ENCODE results near the gene CCNF.
A peak's percentile ranks its signal among the peaks of the same experiment; 100 is the strongest.

Gene CCNF

DNA sequence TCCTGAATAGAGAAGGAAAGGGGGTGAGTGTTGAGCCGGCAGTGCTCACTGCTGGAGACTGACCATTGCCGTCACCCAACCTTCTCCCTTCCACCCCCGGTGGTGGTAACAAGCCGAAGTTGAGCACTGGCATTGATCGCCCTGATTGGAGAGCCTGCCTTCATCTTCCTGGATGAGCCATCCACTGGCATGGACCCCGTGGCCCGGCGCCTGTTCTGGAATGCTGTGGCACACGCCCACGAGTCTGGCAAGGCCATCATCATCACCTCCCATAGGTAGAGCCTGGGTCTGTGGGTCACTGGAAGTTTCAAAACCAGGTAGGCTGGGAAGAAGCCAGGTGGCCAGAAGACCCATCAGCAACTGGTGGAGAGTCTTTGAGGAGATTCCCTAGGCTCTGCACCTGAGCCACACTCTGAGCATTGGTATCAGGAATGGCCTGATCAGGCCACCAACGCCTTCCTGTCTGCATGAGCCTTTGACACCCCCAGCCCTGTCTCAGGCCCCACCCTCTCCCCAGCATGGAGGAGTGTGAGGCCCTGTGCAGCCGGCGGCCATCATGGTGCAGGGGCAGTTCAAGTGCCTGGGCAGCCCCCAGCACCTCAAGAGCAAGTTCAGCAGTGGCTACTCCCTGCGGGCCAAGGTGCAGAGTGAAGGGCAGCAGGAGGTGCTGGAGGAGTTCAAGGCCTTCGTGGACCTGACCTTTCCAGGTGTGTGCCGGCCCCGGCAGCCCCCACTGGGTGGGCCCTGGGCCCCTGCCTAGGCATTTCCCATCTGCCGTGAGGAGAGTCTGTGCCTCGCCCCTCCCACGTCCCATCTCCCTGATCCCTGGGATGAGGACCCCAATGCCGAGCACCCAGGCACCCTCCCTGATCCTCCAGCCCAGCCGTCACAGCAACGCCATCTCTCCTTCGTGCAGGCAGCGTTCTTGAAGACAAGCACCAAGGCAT lies 4.9 kb upstream of the CCNF start:
- TF ChIP-seq CREB1 (IDR thresholded peaks at IDR 0.05; ENCODE audit: low read depth) (no peak), CEBPB (IDR thresholded peaks at IDR 0.05) (no peak)

DNA sequence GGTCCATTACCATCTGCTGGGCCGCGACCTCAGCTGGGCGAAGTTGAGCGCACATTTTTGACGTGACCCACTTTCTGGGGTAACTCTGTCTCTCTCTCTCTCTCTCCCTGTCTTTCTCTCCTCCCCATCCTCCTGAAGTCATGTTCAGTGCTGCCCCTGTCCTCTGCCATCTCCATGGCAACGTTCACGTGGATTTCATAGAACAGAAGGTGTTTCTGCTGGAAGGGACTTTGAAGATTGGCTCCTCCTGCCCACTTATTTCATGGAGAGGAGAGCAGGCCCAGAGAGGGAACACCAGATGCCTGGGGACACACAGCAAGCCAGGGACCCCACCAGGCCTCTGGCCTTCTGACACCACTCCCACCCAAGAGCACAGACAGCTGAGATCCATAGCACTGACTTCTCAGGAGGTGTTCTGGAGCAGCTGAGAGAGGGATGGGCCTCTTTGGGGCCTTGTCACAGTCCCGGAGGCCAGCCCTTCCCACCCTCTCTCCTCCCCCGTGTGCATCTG lies 4.2 kb upstream of the CCNF start:
- TF ChIP-seq CEBPB (IDR thresholded peaks at IDR 0.05) (no peak), EGR1 (IDR thresholded peaks at IDR 0.05) (no peak)

DNA sequence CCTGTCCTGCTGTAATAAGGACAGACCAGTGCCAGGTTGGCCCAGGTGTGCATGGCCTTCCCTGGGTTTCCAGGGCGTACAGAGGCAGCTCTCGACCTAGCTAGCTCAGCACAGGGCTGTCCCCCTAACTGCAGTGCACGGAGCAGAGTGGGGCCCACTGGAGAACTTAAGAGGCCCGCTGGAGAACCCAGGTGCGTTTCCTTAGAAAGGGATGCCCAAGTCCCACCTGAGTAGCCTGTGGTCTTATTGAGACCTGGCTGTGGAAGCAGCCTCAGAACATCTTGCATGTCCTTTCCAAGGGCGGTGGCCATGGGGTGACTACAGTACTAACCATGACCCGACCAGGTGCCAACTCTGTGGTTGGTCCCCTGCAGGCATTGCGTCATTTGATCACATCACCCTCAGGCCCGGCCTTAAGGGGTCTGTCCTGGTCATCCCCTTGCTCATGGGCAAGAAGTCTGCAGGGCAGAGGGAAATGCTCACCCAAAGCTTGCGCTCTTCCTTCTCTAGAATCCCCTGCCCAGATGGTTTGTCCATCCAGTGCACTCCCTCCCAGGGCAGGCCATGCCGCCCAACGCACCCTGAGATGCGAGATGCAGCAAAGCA lies 3.3 kb upstream of the CCNF start:
- no peak for TF ChIP-seq NFIC (IDR thresholded peaks at IDR 0.05)
- no peak for TF ChIP-seq TEAD4 (IDR thresholded peaks at IDR 0.05)
- TF ChIP-seq EP300 (IDR thresholded peaks at IDR 0.05; ENCODE audit: borderline replicate concordance), result no peak
- TF ChIP-seq TCF12 (IDR thresholded peaks at IDR 0.05; ENCODE audit: low read depth), result no peak
- TF ChIP-seq FOXM1 (IDR thresholded peaks at IDR 0.05; ENCODE audit: borderline replicate concordance, low read depth), result no peak
- TF ChIP-seq, protein P1, sequence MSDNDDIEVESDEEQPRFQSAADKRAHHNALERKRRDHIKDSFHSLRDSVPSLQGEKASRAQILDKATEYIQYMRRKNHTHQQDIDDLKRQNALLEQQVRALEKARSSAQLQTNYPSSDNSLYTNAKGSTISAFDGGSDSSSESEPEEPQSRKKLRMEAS (IDR thresholded peaks at IDR 0.05), result no peak
- TF ChIP-seq, protein P2, sequence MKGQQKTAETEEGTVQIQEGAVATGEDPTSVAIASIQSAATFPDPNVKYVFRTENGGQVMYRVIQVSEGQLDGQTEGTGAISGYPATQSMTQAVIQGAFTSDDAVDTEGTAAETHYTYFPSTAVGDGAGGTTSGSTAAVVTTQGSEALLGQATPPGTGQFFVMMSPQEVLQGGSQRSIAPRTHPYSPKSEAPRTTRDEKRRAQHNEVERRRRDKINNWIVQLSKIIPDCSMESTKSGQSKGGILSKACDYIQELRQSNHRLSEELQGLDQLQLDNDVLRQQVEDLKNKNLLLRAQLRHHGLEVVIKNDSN (IDR thresholded peaks at IDR 0.05), result no peak
- no peak for TF ChIP-seq YY1 (IDR thresholded peaks at IDR 0.05; ENCODE audit: low read depth)
- no peak for TF ChIP-seq ZBTB7A (IDR thresholded peaks at IDR 0.05; ENCODE audit: low read depth)

DNA sequence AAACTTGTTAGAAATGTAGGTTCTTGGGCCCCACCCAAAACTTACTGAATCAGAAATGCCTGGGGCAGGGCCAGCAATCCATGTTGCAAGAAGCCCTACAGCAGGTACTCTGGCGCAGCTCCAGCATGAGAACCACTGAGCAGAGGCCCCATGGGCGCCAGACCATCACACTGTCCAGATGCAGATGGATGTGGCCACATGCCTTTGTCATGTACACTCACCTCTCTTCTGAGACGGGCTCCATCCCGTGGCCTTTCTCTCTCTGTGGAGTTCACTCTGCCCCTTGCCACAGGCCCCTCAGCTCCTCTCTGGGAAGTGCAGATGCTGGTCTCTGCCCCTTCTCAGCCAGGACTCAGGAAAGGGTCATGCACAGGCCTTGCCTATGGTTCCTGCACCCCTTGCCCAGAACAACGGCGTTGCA lies 2.3 kb upstream of the CCNF start:
- no peak for TF ChIP-seq RAD21 (IDR thresholded peaks at IDR 0.05; ENCODE audit: low read depth)
- TF ChIP-seq, protein P1 (IDR thresholded peaks at IDR 0.05), result no peak; the same call in 1 of the 2 replicates
- TF ChIP-seq CEBPB (IDR thresholded peaks at IDR 0.05), result peak; percentile 71
- TF ChIP-seq FOXM1 (IDR thresholded peaks at IDR 0.05; ENCODE audit: borderline replicate concordance, low read depth), result no peak
- no peak for TF ChIP-seq EP300 (IDR thresholded peaks at IDR 0.05; ENCODE audit: borderline replicate concordance)
- TF ChIP-seq, protein P3, sequence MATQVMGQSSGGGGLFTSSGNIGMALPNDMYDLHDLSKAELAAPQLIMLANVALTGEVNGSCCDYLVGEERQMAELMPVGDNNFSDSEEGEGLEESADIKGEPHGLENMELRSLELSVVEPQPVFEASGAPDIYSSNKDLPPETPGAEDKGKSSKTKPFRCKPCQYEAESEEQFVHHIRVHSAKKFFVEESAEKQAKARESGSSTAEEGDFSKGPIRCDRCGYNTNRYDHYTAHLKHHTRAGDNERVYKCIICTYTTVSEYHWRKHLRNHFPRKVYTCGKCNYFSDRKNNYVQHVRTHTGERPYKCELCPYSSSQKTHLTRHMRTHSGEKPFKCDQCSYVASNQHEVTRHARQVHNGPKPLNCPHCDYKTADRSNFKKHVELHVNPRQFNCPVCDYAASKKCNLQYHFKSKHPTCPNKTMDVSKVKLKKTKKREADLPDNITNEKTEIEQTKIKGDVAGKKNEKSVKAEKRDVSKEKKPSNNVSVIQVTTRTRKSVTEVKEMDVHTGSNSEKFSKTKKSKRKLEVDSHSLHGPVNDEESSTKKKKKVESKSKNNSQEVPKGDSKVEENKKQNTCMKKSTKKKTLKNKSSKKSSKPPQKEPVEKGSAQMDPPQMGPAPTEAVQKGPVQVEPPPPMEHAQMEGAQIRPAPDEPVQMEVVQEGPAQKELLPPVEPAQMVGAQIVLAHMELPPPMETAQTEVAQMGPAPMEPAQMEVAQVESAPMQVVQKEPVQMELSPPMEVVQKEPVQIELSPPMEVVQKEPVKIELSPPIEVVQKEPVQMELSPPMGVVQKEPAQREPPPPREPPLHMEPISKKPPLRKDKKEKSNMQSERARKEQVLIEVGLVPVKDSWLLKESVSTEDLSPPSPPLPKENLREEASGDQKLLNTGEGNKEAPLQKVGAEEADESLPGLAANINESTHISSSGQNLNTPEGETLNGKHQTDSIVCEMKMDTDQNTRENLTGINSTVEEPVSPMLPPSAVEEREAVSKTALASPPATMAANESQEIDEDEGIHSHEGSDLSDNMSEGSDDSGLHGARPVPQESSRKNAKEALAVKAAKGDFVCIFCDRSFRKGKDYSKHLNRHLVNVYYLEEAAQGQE (IDR thresholded peaks at IDR 0.05; ENCODE audit: low read depth), result no peak; the same call in 1 of the 2 replicates
- TF ChIP-seq ZBTB7A (IDR thresholded peaks at IDR 0.05; ENCODE audit: low read depth), result no peak
- TF ChIP-seq CREB1 (IDR thresholded peaks at IDR 0.05; ENCODE audit: low read depth), result no peak
- TF ChIP-seq, protein P2 (IDR thresholded peaks at IDR 0.05), result no peak
- no peak for TF ChIP-seq TAF1 (IDR thresholded peaks at IDR 0.05; ENCODE audit: low read depth)
- no peak for TF ChIP-seq EGR1 (IDR thresholded peaks at IDR 0.05)
- TF ChIP-seq TEAD4 (IDR thresholded peaks at IDR 0.05), result 0 out of 2 replicates have a peak, but pooled peaks have one; percentile 14
- no peak for TF ChIP-seq YY1 (IDR thresholded peaks at IDR 0.05; ENCODE audit: low read depth)
- TF ChIP-seq NFIC (IDR thresholded peaks at IDR 0.05), result peak; percentile 72

DNA sequence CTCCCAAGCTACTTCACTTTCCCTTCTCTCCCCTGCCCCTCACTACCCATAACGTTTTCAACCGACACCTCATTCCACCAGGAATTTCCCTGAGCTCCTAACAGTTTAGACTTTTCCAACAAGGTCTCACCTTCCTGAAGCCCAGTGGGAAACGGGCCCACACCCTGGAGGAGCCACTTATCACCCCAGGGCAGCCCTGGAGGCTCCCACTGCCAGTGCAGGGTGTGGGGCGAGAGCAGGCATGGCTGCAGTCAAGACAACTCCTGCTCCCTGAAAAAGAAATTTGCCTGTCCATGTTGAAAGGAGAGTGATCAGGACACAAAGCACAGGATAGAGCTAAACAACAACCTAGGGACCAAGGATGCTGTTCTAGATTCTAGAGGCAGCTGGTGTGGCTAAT lies 1.7 kb upstream of the CCNF start:
- TF ChIP-seq, protein P1 (IDR thresholded peaks at IDR 0.05), result no peak
- no peak for TF ChIP-seq TAF1 (IDR thresholded peaks at IDR 0.05; ENCODE audit: low read depth)
- TF ChIP-seq, protein P2 (IDR thresholded peaks at IDR 0.05), result no peak
- no peak for TF ChIP-seq FOXM1 (IDR thresholded peaks at IDR 0.05; ENCODE audit: borderline replicate concordance, low read depth)
- no peak for TF ChIP-seq EGR1 (IDR thresholded peaks at IDR 0.05)
- no peak for TF ChIP-seq CEBPB (IDR thresholded peaks at IDR 0.05)
- TF ChIP-seq YY1 (IDR thresholded peaks at IDR 0.05; ENCODE audit: low read depth), result no peak

DNA sequence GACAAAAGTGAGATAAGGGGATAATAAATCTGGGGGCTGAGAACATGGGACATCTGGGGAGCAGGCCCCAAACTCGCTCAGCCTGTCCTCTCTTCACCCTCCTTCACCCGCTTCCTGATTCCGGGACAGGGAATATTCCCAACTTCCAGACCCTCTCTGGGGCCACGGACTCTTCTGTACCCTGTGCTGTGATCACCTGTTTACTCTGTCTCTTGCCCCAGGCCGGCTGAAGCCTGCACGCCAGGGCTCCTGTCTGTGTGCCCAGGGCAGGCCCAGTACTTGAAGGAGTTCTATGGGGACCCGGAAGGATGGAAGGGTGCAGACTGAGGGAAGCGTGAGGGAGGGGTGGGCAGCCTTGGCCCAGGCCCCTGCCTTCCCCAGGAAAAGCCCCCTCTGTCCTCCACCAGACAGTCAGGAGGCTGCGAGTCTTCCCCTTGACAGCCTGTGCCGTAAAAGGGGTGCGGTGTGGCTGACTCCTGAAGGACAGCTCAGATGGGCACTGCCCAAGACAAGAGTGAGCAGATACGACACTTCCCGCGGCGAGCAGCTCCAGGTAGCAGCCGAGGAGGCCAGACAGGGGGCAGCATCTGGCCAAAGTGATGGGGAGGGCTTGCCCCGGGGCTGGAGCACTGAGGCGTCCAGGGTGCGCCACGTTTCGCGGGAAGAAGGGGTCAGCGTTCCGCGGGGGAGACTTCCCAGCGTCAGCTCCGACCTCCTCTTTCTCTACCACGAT lies 1.0 kb upstream of the CCNF start:
- TF ChIP-seq, protein P2 (IDR thresholded peaks at IDR 0.05), result no peak
- TF ChIP-seq CREB1 (IDR thresholded peaks at IDR 0.05; ENCODE audit: low read depth) (no peak), FOXM1 (IDR thresholded peaks at IDR 0.05; ENCODE audit: borderline replicate concordance, low read depth) (no peak), EGR1 (IDR thresholded peaks at IDR 0.05) (no peak), TAF1 (IDR thresholded peaks at IDR 0.05; ENCODE audit: low read depth) (no peak), TCF12 (IDR thresholded peaks at IDR 0.05; ENCODE audit: low read depth) (no peak), TEAD4 (IDR thresholded peaks at IDR 0.05) (no peak), ZBTB7A (IDR thresholded peaks at IDR 0.05; ENCODE audit: low read depth) (no peak), NFIC (IDR thresholded peaks at IDR 0.05) (no peak), EP300 (IDR thresholded peaks at IDR 0.05; ENCODE audit: borderline replicate concordance) (no peak; the same call in 1 of the 2 replicates), CEBPB (IDR thresholded peaks at IDR 0.05) (no peak), RAD21 (IDR thresholded peaks at IDR 0.05; ENCODE audit: low read depth) (no peak), YY1 (IDR thresholded peaks at IDR 0.05; ENCODE audit: low read depth) (no peak)
- TF ChIP-seq, protein P1 (IDR thresholded peaks at IDR 0.05), result no peak
- TF ChIP-seq, protein P3 (IDR thresholded peaks at IDR 0.05; ENCODE audit: low read depth), result no peak
